HEK293 (cell line): ENCODE results near the gene KLHL40.

Experiments used
- CTCF ChIA-PET: fragments of 350-600 bp; formaldehyde crosslinking; extraction: SDS; loops from one replicate; lab custom pipeline; 2021; ENCODE audit warnings: antibody characterized with exemption; lab: Yijun Ruan, JAX
- POLR2A ChIA-PET: fragments of 300-600 bp; formaldehyde crosslinking; extraction: SDS; loops from one replicate; lab custom pipeline; 2020; ENCODE audit warnings: antibody characterized with exemption, inconsistent platforms; lab: Yijun Ruan, JAX
- H3K27ac ChIP-seq: fragments of 200-500 bp; sonication (Bioruptor generic); 2 replicates; pipeline ENCODE4 v1.5.1; 2014; ENCODE audit warnings: low read depth, low read length, control low read depth, inconsistent platforms; ENCODE audit errors: extremely low read depth
- H3K36me3 ChIP-seq, 2 experiments: fragments of 200-500 bp in 1 of 2; sonication (Bioruptor generic) in 1 of 2; 1 replicate in 1 of 2; 2 replicates in 1 of 2; pipeline ENCODE4 v1.5.1; 2014 to 2017; ENCODE audit warnings: inconsistent platforms in 2 of 2, low read length in 2 of 2; ENCODE audit not compliant: control insufficient read depth in 2 of 2, insufficient read depth in 1 of 2
- H3K4me1 ChIP-seq: fragments of 200-500 bp; sonication (Bioruptor generic); 2 replicates; pipeline ENCODE4 v1.5.1; 2014; ENCODE audit warnings: mild to moderate bottlenecking, low read length, inconsistent platforms; ENCODE audit not compliant: control insufficient read depth, insufficient read depth
- H3K4me3 ChIP-seq: 2 replicates; pipeline ENCODE4 v1.5.1; 2011; ENCODE audit warnings: low read depth, mild to moderate bottlenecking, control low read depth, low read length, moderate library complexity
- H3K9me3 ChIP-seq: fragments of 200-500 bp; sonication (Bioruptor generic); 2 replicates; pipeline ENCODE4 v1.5.1; 2014; ENCODE audit warnings: low read depth, low read length, inconsistent platforms; ENCODE audit not compliant: control insufficient read depth, insufficient read depth
- GFI1B ChIP-seq: fragments of 450-650 bp; formaldehyde crosslinking; IDR thresholded peaks from 2 replicates; pipeline ENCODE4 v1.5.1; 2016; ENCODE audit warnings: missing biosample characterization, missing genetic modification characterization
- IKZF3 ChIP-seq: fragments of 450-650 bp; IDR thresholded peaks from 2 replicates; pipeline ENCODE4 v1.5.0; 2018; ENCODE audit warnings: missing biosample characterization, mild to moderate bottlenecking, missing genetic modification characterization, moderate library complexity
- MYNN ChIP-seq: fragments of 450-650 bp; formaldehyde crosslinking; IDR thresholded peaks from 2 replicates; pipeline ENCODE4 v1.5.1; 2016; ENCODE audit warnings: missing biosample characterization, missing genetic modification characterization, borderline replicate concordance
- OSR2 ChIP-seq: fragments of 450-650 bp; formaldehyde crosslinking; IDR thresholded peaks from 2 replicates; pipeline ENCODE4 v1.5.1; 2016; ENCODE audit warnings: missing biosample characterization, missing genetic modification characterization
- SP7 ChIP-seq: fragments of 450-650 bp; formaldehyde crosslinking; IDR thresholded peaks from 2 replicates; pipeline ENCODE4 v1.5.1; 2016; ENCODE audit warnings: missing biosample characterization, missing genetic modification characterization
- ZBTB20 ChIP-seq: fragments of 450-650 bp; formaldehyde crosslinking; IDR thresholded peaks from 2 replicates; pipeline ENCODE4 v1.5.1; 2016; ENCODE audit warnings: missing biosample characterization, missing genetic modification characterization
- ZBTB7A ChIP-seq: fragments of 450-650 bp; formaldehyde crosslinking; IDR thresholded peaks from 2 replicates; pipeline ENCODE4 v1.5.1; 2016; ENCODE audit warnings: low read depth, missing biosample characterization, missing genetic modification characterization
- ZFP69B ChIP-seq: fragments of 450-650 bp; formaldehyde crosslinking; IDR thresholded peaks from 2 replicates; pipeline ENCODE4 v1.5.1; 2016; ENCODE audit warnings: missing biosample characterization, missing genetic modification characterization
- ZNF214 ChIP-seq: fragments of 450-650 bp; formaldehyde crosslinking; IDR thresholded peaks from 2 replicates; pipeline ENCODE4 v1.5.1; 2017; ENCODE audit warnings: missing biosample characterization, mild to moderate bottlenecking, missing genetic modification characterization, borderline replicate concordance
- ZNF23 ChIP-seq: fragments of 450-650 bp; formaldehyde crosslinking; IDR thresholded peaks from 2 replicates; pipeline ENCODE4 v1.5.1; 2016; ENCODE audit warnings: missing biosample characterization, missing genetic modification characterization, borderline replicate concordance
- ZNF274 ChIP-seq, 2 experiments: fragments of 200-500 bp in 1 of 2; fragments of 450-650 bp in 1 of 2; sonication (Bioruptor generic) in 1 of 2; formaldehyde crosslinking in 1 of 2; IDR thresholded peaks; 2 replicates each; pipeline versions ENCODE4 v1.5.1 to v1.6.1; 2014 to 2016; ENCODE audit warnings: borderline replicate concordance in 1 of 2, inconsistent platforms in 1 of 2, low read length in 1 of 2, missing biosample characterization in 1 of 2, missing genetic modification characterization in 1 of 2
- ZNF354C ChIP-seq: fragments of 450-650 bp; formaldehyde crosslinking; IDR thresholded peaks from 2 replicates; pipeline ENCODE4 v1.5.1; 2016; ENCODE audit warnings: missing biosample characterization, missing genetic modification characterization, low read depth, borderline replicate concordance
- ZNF426 ChIP-seq: fragments of 450-650 bp; formaldehyde crosslinking; IDR thresholded peaks from 2 replicates; pipeline ENCODE4 v1.5.1; 2017; ENCODE audit warnings: missing biosample characterization, missing genetic modification characterization, mild to moderate bottlenecking, inconsistent platforms, moderate library complexity
- ZNF48 ChIP-seq: fragments of 450-650 bp; formaldehyde crosslinking; IDR thresholded peaks from 2 replicates; pipeline ENCODE4 v1.5.1; 2016; ENCODE audit warnings: missing biosample characterization, missing genetic modification characterization
- ZNF555 ChIP-seq: fragments of 450-650 bp; formaldehyde crosslinking; conservative IDR thresholded peaks from 2 replicates; pipeline ENCODE4 v1.5.1; 2017; ENCODE audit warnings: missing biosample characterization, mild to moderate bottlenecking, missing genetic modification characterization, inconsistent platforms
- ZNF560 ChIP-seq: fragments of 450-650 bp; formaldehyde crosslinking; IDR thresholded peaks from 2 replicates; pipeline ENCODE4 v1.5.1; 2017; ENCODE audit warnings: missing biosample characterization, missing genetic modification characterization, borderline replicate concordance
- ZNF571 ChIP-seq: fragments of 450-650 bp; formaldehyde crosslinking; IDR thresholded peaks from 2 replicates; pipeline ENCODE4 v1.5.0; 2017; ENCODE audit warnings: missing biosample characterization, missing genetic modification characterization
- ZNF610 ChIP-seq: fragments of 450-650 bp; formaldehyde crosslinking; IDR thresholded peaks from 2 replicates; pipeline ENCODE4 v1.5.1; 2016; ENCODE audit warnings: missing biosample characterization, missing genetic modification characterization, borderline replicate concordance
- ZNF629 ChIP-seq: fragments of 450-650 bp; formaldehyde crosslinking; IDR thresholded peaks from 2 replicates; pipeline ENCODE4 v1.5.1; 2017; ENCODE audit warnings: missing biosample characterization, missing genetic modification characterization
- ZNF701 ChIP-seq: fragments of 450-650 bp; formaldehyde crosslinking; IDR thresholded peaks from 2 replicates; pipeline ENCODE4 v1.5.1; 2016; ENCODE audit warnings: missing biosample characterization, missing genetic modification characterization
- ZNF707 ChIP-seq: fragments of 450-650 bp; formaldehyde crosslinking; IDR thresholded peaks from 2 replicates; pipeline ENCODE4 v1.5.1; 2016; ENCODE audit warnings: missing biosample characterization, missing genetic modification characterization
- ZNF776 ChIP-seq: fragments of 450-650 bp; formaldehyde crosslinking; IDR thresholded peaks from 2 replicates; pipeline ENCODE4 v1.5.0; 2017; ENCODE audit warnings: missing biosample characterization, missing genetic modification characterization, borderline replicate concordance
- ZNF792 ChIP-seq: fragments of 450-650 bp; formaldehyde crosslinking; IDR thresholded peaks from 2 replicates; pipeline ENCODE4 v1.5.1; 2016; ENCODE audit warnings: missing biosample characterization, missing genetic modification characterization
- TF ChIP-seq, protein P1 (sequence below): fragments of 450-650 bp; formaldehyde crosslinking; IDR thresholded peaks from 2 replicates; pipeline ENCODE4 v1.5.1; 2016; ENCODE audit warnings: missing biosample characterization, missing genetic modification characterization
- TF ChIP-seq, protein P2 (sequence below): fragments of 450-650 bp; formaldehyde crosslinking; IDR thresholded peaks from 2 replicates; pipeline ENCODE4 v1.5.1; 2016; ENCODE audit warnings: missing biosample characterization, missing genetic modification characterization

KLHL40 gene

DNA sequence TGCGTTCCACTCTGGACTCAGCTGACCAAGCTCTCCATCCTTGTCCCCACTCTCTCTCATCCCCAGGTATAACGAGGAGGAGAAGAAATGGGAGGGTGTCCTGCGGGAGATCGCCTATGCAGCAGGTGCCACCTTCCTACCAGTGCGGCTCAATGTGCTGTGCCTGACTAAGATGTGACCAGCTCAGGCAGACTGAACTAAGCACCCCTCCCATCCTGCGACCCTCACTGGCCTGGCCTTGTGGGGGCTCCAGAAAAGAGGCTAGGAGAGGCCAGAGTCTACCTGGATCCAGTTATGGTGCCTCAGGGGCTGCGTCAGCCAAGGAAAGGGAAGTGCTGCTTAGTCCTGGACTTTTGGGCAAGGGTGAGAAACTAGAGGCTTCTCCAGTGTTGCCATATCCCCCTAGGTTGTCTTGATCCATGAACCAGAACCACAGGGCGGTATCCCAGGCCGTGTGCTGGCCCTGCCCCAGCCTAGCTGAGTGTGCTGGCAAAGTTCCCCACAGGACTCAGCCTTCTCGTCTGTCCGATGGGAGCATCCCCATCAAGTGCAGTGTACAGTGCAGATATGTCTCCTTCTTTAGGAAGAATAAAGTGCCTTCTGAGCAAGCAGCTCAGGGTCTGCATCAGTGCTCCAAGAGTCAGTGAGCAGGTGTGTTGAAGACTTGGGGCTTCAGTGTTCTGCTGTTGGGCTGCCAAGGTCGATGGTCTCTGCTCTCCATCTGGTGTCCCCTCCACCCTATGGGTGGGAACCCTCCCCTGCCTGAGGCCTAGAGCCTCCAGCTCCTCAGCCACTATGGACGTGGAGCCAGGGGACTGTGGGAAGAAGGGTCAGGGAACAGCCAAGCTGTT lies 6.7 kb downstream of the KLHL40 start:
- no peaks in the 10 kb centered on the region for H3K9me3 ChIP-seq
- no peaks in the 10 kb centered on the region for H3K4me1 ChIP-seq
- TF ChIP-seq IKZF3: no peak
- TF ChIP-seq ZNF571: no peak
- no peak for TF ChIP-seq SP7 (tag by site-specific recombination)
- TF ChIP-seq ZNF792 (tag by site-specific recombination): no peak
- no peak for TF ChIP-seq ZNF274 (IDR thresholded peaks at IDR 0.05; ENCODE audit: low read length)
- no peak for TF ChIP-seq ZNF274 (tag by site-specific recombination; IDR thresholded peaks at IDR 0.05; ENCODE audit: borderline replicate concordance)
- no peak for TF ChIP-seq ZNF214
- TF ChIP-seq ZNF23 (tag by site-specific recombination): no peak
- H3K36me3 ChIP-seq: no peaks in the 10 kb centered on the region
- ChIA-PET CTCF (interaction anchor here (0.6 kb wide), 1 partner anchor 144 kb away, joined by 3 read pairs; no protein-coding TSS in a partner anchor), POLR2A (no interaction called here)
- H3K27ac ChIP-seq: no peak overlapping the region
- no peak overlapping the region for H3K4me3 ChIP-seq

DNA sequence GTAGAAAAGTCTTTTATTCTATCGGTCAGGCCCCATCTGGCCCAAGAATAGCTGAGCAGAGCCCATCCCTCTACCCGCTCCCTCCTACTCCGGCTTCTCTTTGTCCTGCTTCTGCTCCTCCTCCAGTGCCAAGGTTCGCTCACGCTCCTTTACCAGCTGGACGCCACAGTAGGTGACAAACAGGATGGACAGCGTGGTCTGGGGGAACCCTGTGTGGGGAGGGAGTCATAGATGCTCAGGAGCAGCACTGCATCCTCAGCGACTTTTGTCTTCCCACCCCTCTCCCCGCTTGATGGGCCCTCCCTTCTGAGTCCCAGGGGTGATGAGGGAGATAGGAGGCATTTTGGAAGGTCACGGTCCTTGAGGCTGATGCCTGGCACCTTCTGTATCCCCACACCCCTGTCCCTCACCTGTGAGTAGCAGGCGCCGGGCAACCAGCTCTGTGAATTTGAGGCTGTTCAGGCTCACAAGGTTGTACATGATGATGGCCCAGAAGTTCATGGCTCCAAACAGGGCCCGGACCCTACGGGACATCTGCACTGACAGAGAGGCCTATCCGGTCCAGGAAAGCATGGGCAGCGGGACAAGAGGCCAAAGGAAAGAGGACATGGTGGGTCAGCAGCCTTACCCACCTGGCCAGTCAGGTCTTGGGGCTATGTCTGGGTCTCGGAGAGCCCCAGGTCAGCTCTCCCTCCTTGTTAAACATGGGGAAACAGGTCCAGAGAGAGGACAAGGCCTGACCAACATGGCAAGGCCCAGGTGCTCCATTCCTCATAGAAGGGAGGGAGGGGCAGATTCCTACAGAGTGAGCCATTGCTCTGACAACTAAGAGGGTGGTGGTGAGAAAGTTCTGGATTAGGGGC lies 7.6 kb downstream of the KLHL40 start:
- H3K36me3 ChIP-seq: no peaks in the 10 kb centered on the region
- TF ChIP-seq, protein P1, sequence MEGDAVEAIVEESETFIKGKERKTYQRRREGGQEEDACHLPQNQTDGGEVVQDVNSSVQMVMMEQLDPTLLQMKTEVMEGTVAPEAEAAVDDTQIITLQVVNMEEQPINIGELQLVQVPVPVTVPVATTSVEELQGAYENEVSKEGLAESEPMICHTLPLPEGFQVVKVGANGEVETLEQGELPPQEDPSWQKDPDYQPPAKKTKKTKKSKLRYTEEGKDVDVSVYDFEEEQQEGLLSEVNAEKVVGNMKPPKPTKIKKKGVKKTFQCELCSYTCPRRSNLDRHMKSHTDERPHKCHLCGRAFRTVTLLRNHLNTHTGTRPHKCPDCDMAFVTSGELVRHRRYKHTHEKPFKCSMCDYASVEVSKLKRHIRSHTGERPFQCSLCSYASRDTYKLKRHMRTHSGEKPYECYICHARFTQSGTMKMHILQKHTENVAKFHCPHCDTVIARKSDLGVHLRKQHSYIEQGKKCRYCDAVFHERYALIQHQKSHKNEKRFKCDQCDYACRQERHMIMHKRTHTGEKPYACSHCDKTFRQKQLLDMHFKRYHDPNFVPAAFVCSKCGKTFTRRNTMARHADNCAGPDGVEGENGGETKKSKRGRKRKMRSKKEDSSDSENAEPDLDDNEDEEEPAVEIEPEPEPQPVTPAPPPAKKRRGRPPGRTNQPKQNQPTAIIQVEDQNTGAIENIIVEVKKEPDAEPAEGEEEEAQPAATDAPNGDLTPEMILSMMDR (tag by site-specific recombination): no peak
- TF ChIP-seq ZNF610 (tag by site-specific recombination): no peak
- TF ChIP-seq GFI1B: no peak
- TF ChIP-seq OSR2: no peak
- TF ChIP-seq ZNF707 (tag by site-specific recombination): no peak
- TF ChIP-seq ZNF48 (tag by site-specific recombination): no peak
- TF ChIP-seq ZFP69B (tag by site-specific recombination): no peak
- TF ChIP-seq, all 188 proteins: peak for 0
- CTCF ChIA-PET: no interaction called here
- no peak overlapping the region for H3K27ac ChIP-seq
- no peak overlapping the region for H3K4me3 ChIP-seq
- POLR2A ChIA-PET: no interaction called here
- H3K9me3 ChIP-seq: no peaks in the 10 kb centered on the region
- no peaks in the 10 kb centered on the region for H3K4me1 ChIP-seq

- no peaks in the 10 kb centered on the region for H3K9me3 ChIP-seq
- H3K4me3 ChIP-seq: no peak overlapping the region
- H3K4me1 ChIP-seq: no peaks in the 10 kb centered on the region
- ChIA-PET POLR2A (no interaction called here), CTCF (no interaction called here)
- TF ChIP-seq ZNF629 (tag by site-specific recombination): no peak
- TF ChIP-seq ZNF555 (tag by site-specific recombination): no peak
- no peak for TF ChIP-seq ZBTB7A (tag by site-specific recombination)
- TF ChIP-seq ZNF426: no peak
- TF ChIP-seq, protein P1 (tag by site-specific recombination): no peak
- TF ChIP-seq ZNF701 (tag by site-specific recombination): no peak
- no peak for TF ChIP-seq ZNF776 (tag by site-specific recombination)
- TF ChIP-seq MYNN: no peak
- TF ChIP-seq, protein P2, sequence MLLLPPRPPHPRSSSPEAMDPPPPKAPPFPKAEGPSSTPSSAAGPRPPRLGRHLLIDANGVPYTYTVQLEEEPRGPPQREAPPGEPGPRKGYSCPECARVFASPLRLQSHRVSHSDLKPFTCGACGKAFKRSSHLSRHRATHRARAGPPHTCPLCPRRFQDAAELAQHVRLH (tag by site-specific recombination): no peak
- TF ChIP-seq SP7 (tag by site-specific recombination): no peak
- TF ChIP-seq ZNF354C (tag by site-specific recombination): no peak
- no peak for TF ChIP-seq ZNF792 (tag by site-specific recombination)
- no peak for TF ChIP-seq ZNF707 (tag by site-specific recombination)
- no peak for TF ChIP-seq ZNF560
- TF ChIP-seq ZBTB20 (tag by site-specific recombination): no peak
- no peak overlapping the region for H3K27ac ChIP-seq
- H3K36me3 ChIP-seq: no peaks in the 10 kb centered on the region
Measured at GRCh38 chr3:42693530-42693930, 8.2 kb downstream of the KLHL40 start.
